GM21576 (cell line): ENCODE data around the gene PTHLH.
A peak's percentile ranks its signal among the peaks of the same experiment; 100 is the strongest.

Experiments used
- ATAC-seq: cut with Tn5 transposase; IDR thresholded peaks from one replicate; pipeline ENCODE4 v1.9.1; 2021; ENCODE audit warnings: mild to moderate bottlenecking, moderate library complexity; ENCODE audit not compliant: unreplicated experiment

Gene PTHLH

DNA sequence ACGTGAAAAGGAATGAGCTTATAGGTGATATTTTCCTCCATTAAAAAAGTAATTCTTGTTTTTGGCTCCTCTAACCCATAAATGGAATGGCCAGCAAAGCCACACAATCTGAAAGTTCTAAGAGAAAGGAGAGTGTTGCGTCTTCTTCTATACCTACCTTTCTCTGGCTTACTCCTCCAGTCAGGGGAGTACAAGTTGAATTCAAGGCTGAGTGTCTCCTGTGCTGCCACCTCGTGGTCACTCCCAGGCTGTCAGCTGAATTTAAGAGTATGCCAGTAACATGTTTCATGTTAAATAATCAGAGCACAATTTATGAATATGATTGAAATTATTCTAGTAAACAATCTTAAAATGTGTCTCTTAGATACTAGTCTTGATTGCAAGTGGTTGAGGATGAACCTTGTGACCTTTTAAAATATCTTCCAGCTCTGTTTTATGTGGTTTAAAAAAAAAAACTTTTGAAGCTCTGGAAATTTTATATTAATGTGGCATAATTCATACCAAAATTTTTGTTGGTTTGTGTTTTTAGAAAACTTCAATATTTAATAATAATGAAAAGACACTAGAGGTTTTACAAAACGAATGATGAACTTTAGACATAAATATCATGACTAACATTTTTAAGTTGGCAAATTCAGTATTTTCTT is 31.7 kb downstream of the PTHLH start:
- peak; percentile 95 for ATAC-seq

DNA sequence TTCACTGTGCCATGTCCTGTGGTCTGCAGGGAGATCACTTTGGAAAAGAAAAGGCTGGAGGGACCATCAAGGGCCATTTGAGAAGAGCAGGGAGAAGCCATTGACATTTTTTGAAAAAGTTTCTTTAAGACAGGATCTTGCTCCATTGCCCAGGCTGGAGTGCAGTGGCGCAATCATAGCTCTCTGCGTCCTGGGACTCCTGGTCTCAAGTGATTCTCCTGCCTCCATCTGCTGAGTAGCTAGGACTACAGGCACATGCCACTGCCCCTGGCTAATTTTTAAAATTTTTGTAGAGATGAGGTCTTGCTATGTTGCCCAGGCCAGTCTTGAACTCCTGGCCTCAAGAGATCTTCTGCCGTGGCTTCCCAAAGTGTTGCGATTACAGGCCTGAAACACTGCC is 32.3 kb downstream of the PTHLH start:
- ATAC-seq = no peak

DNA sequence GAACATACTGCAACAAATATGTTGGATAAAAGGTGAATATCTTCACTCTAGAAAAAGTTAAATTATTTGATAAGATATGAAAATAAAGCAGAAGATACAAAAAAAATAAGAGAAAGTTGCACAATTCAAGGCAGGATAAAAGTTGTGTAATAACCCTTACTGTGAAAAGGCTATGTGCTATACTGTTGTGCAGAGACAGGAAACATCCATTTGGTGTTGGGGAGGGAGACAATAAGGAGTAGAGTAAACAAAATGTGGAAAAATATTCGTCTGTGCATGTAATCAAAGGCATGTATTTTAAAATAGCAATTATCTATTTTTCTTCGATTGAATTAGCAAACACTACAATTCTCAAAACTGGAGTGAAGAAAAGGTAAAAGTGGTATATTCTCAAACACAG is 34.8 kb downstream of the PTHLH start:
- no peak for ATAC-seq

DNA sequence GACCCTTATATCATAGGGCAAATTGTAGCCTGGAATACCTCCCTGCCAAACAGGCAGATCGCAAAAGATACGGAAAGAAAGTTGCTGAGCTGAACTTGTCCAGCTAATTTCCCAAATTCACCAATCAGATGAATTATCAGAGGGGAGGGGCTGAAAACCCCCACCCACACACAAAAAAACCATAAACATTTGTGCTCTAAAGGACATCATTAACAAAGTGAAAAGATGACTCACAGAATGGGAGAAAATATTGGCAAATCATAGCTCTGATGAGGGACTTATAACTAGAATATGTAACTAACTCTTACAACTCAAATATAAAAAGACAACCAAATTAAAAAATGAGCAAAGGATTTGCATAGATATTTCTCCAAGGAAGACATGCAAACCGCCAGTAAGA is 36.3 kb downstream of the PTHLH start:
- ATAC-seq = no peak

DNA sequence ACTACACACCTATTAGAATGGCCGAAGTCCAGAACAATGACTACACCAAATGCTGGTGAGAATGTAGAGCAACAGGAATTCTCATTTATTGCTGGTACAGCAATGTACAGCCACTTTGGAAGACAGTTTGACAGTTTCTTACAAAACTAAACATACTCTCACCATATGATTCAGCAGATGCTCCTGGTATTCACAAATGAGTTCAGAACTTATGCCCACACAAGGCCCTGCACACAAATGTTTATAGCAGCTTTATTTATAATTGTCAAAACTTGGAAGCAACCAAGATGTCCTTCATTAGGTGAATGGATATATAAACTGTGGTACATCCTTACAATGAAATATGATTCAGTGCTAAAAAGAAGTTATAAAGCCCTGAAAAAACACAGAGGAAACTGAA is 38.3 kb downstream of the PTHLH start:
- ATAC-seq = no peak

DNA sequence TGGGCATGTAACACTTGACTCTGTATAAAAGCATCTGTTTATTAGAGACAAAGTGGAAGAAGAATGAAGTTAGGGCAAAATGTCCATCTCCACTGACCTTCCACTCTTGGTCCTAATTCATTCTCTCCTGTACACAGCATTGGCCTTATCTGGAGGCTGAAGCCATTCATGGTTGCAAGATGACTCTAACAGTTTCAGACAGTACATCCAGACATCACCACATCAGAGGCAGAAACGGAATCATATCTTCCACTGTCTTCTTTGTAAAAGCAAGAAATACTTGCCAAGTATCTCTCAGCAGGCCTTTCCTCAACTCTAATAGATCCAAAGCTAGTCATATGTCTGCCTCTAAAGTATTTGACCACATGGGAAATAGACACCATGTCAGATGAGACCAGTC is 41.1 kb downstream of the PTHLH start:
- no peak for ATAC-seq

DNA sequence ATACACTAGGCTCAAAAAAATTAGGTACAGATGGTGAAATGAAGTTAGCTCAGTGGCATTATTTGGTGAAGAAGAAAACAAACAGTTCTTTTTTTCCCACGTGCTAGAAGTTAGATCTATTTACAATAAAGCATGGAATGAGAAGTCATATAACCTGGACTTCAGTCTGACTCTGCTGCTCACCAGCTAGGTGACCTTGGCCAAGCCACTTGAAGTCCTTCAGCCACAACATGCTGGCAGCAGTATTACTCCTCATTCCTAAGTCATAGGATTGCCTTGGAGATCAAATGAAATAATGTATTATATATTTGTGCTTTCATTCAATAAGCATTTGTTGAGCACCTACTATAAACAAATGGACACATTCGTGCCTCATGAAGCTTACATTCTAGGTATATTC is 45.2 kb downstream of the PTHLH start:
- no peak for ATAC-seq

DNA sequence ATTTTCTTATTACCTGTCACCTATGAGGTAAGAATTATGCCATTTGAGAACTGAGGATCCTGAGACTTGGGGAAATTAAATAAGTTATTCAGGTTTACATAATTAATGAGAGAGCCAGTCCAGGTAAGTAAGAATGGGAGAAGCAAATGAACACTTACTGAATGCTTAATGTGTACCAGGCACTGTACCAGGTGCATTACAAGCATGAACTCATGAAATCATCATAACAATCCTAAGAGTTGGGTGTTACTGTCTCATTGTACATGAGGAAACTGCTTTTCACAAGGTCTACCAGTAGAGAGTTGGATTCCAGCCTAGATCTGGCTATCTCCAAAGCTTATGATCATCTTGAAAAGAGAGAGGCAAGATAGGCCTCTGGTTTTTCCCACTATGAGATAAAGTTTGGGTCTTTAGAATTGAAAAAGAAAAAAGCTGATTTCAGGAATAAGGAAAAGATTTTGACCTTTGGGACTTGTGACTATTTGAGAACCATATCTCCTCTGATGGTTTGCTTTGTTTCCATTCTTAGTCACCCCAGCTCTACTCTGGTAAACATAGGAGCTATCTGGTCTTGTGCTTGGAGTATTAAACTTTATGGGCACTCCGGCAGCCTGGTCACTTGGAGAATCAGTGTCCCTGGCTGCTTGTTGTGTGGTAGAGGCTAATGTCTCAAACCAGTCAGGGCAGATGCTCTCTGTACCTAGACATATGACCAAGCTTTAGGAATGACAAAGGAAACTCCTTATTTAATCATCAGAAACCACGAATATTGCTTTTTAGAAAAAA is 48.0 kb downstream of the PTHLH start:
- ATAC-seq = no peak

DNA sequence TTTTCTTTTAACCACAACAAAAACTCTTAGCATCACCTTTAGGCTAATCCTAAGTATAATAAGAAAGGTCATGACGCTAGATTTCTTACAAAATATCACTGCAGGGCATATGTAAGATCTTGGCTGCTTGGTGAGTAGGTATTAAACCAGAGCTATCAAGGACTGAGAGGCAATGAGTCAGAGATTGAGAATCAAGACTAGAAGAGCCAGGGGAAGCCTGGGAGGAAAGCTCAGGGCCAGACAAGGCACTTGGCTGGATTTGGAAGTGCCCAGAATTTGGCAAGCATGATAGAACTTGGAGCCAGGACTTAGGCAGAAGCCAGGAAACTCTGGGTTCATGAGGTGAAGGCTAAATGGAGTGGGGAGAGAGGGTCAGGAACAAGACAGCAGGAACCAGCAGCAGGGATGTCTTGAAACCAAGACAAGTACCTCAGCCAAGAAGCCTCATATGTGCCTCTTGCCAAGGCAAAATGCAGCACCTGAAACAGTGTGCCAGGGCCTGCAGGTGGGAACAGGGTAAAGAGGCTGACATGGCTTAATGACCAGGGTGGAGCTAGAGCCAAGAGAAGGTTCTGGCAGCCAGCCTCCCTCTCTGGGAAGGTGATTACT is 49.9 kb downstream of the PTHLH start:
- ATAC-seq = no peak

DNA sequence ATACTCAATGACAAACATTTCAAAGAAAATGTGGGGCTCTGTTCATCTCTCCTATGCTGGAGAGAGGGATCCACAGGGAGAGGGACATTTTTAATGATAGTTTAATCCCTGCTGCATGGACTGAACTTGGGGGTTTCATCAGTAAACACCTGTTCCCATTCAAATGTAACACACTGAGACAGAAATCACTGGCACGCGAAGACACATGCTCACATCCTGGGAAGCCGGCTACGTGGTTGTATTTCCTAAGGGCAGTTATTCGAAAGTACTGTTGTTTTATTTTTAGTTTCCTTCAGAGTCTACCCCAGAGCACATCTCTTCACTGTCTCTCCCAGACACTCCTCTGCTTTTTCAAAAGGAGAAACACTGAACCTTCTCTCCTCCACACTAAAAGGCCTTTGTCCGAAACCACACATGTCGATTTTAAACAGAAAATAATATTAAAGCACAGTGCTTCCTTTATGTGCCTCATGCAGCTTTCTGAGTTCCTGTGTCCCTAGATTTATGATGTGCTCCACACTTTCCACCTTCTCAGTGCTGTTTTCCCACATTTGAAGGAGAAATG is 52.8 kb downstream of the PTHLH start:
- no peak for ATAC-seq

DNA sequence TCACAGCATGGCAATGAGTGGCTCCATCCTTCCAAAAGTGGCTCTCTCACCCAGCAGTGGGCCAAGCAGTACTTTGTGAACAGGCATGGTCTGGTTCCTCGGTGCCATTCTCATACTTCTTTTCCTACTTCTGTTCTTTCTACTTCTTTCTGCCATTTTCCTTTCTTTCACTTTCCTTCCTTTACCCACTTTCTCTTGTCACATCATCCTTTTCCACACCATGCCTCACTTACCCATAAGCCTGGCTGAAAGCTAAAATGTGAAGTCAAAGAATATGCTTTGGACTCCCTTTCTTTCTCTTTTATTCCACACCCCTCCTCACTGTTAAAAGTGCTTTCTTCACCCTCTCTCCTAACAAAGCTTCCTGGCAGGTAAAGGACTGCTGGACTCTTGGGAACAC is 57.0 kb downstream of the PTHLH start:
- no peak for ATAC-seq

DNA sequence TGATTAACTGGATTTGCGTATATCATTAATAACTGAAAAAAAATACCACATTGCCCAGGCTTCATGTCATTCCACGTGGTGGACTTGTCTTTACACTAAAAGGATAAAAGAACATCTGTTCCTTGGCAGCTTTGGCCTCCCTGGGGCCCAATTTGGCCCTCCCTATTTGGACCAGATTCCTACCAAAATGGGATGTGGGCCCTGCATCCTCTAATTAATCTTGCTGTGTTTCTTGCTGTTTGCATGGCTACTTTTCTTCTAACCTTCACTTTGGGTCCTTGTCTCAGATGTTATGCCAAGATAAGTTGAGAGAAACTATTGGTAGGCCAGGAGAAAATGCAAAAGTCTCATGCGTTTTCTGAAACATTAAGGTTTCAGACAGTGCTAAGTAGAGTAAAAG is 57.5 kb downstream of the PTHLH start:
- ATAC-seq = no peak

DNA sequence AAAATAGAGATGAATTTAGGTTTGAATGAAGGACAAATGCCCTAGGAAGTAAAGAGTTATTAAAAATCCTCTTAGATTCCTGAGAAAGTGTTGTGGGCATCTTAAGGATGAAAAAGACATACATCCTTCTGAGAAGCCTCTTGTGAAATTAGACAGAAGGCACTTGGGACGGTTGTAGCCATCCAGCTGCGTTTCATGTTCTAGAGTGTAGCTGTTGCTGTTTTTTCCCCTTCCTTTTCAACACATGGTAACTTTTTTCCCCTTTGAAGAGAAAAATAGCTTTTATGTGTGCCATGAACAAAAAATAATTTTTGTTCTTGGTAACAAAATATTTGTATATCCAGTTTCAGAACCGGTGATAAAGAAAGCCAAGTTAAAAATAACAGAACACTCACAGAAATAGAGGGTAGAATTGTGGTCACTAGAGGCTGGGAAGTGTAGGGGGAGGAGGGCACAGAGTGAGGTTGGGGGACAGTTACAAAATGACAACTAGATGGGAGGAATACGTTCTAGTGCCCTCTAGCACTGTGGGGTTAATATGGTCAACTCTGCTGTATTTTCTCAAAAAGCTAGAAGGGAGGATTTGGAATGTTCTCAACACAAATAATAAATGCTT is 58.4 kb downstream of the PTHLH start:
- ATAC-seq = peak; percentile 37

DNA sequence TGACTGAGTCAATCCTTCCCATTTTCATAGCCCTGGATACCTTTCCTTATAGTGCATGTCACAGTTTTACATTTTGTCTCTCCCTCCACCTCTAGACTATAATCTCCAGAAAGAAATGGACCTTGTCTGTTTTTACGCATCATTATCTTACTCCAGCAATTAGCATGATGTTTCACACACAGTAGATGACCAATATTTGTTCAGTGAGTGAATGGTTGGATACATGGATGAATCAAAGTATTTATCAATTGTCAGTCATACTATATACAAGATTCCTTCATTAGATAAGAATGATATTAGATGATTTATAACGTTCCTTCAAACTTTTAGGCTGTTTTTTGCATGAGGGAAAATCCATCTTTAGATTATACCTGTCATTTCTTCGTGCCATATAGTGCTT is 61.1 kb downstream of the PTHLH start:
- ATAC-seq = no peak
